HG03135 (cell line): ENCODE measurements around the gene GLI1.
"Not testable (repeated sequence)": the region's sequence is repeated elsewhere in the genome, so short reads cannot be mapped to it uniquely, and the experiment has no call there.

Experiments used
- ATAC-seq: cut with Tn5 transposase; IDR thresholded peaks from one replicate; pipeline ENCODE4 v1.9.1; 2021; ENCODE audit warnings: mild to moderate bottlenecking, moderate library complexity; ENCODE audit not compliant: unreplicated experiment

Gene GLI1

GRCh38 chr12:57459750-57460467 lies at the start of gene GLI1:
Gene GLI1 (plus strand): TSS chr12:57459785. CDS start chr12:57463692, 3,907 bp downstream.
- no peak for ATAC-seq

- no peak for ATAC-seq
Observed at GRCh38 chr12:57410534-57410933, 49.1 kb upstream of the GLI1 start.

- ATAC-seq: not testable (repeated sequence)
Observed at GRCh38 chr12:57414160-57414559, 45.4 kb upstream of the GLI1 start.

- no peak for ATAC-seq
Observed at GRCh38 chr12:57415088-57415487, 44.5 kb upstream of the GLI1 start.

GRCh38 chr12:57416039-57416996 lies 43.3 kb upstream of the GLI1 start:
- no peak for ATAC-seq

GRCh38 chr12:57418255-57418654 lies 41.3 kb upstream of the GLI1 start:
- ATAC-seq: no peak

- no peak for ATAC-seq
Observed at GRCh38 chr12:57419495-57419894, 40.1 kb upstream of the GLI1 start.

GRCh38 chr12:57420482-57420881 lies 39.1 kb upstream of the GLI1 start:
- no peak for ATAC-seq

GRCh38 chr12:57426948-57427347 lies 32.6 kb upstream of the GLI1 start:
- ATAC-seq: not testable (repeated sequence)

GRCh38 chr12:57428965-57429364 lies 30.6 kb upstream of the GLI1 start:
- no peak for ATAC-seq

- ATAC-seq: no peak
Observed at GRCh38 chr12:57429473-57430111, 30.0 kb upstream of the GLI1 start.

GRCh38 chr12:57430112-57430930 lies 29.3 kb upstream of the GLI1 start:
- ATAC-seq: peak; percentile 50

GRCh38 chr12:57430931-57431566 lies 28.5 kb upstream of the GLI1 start, which contains the start of gene R3HDM2:
Gene R3HDM2 (minus strand): TSS chr12:57431043. CDS start chr12:57310428, 120,615 bp downstream.
- ATAC-seq: peak; percentile 89

GRCh38 chr12:57431654-57432188 lies 27.9 kb upstream of the GLI1 start:
- no peak for ATAC-seq

GRCh38 chr12:57433370-57433769 lies 26.2 kb upstream of the GLI1 start:
- no peak for ATAC-seq

GRCh38 chr12:57434517-57435223 lies 24.9 kb upstream of the GLI1 start, which contains the start of gene INHBC:
Gene INHBC (plus strand): TSS chr12:57434784. CDS start chr12:57434887, 103 bp downstream.
- ATAC-seq: no peak

- ATAC-seq: no peak
Observed at GRCh38 chr12:57435293-57435692, 24.3 kb upstream of the GLI1 start.

GRCh38 chr12:57438400-57438799 lies 21.2 kb upstream of the GLI1 start:
- no peak for ATAC-seq

- ATAC-seq: no peak
Observed at GRCh38 chr12:57439762-57440266, 19.8 kb upstream of the GLI1 start.
